LNCaP clone FGC (cell line): ENCODE data around the gene SIK3.

Experiments
- DNase-seq: peaks from one replicate; pipeline ENCODE4 v3.0.0-alpha.2; 2011; ENCODE audit warnings: low read depth
- H3K4me3 ChIP-seq: 2 replicates; pipeline ENCODE4 v1.5.1; 2011; ENCODE audit warnings: mild to moderate bottlenecking, low read depth, low read length, control low read depth
- CTCF ChIP-seq: IDR thresholded peaks from 2 replicates; pipeline ENCODE4 v1.5.1; 2012; ENCODE audit warnings: mild to moderate bottlenecking; ENCODE audit not compliant: control insufficient read depth, insufficient read depth; ENCODE audit errors: extremely low read depth

Gene SIK3

GRCh38 chr11:117098269-117099232 lies at the start of gene SIK3:
TSS of gene SIK3 (minus strand) at chr11:117098428. CDS start at chr11:117098415, 13 bp downstream.
- H3K4me3 ChIP-seq = peak within 1 kb of the TSS; percentile 61
- TF ChIP-seq CTCF = 0 out of 2 replicates have a peak, but pooled peaks have one; percentile 27
- DNase-seq = peak; percentile 39

GRCh38 chr11:117146521-117146920 lies 48.3 kb upstream of the SIK3 start:
- TF ChIP-seq CTCF = no peak
- DNase-seq = no peak
- H3K4me3 ChIP-seq = no peak overlapping the region

GRCh38 chr11:117145393-117145761 lies 47.1 kb upstream of the SIK3 start:
- H3K4me3 ChIP-seq = peak overlapping the region; percentile 81
- DNase-seq = no peak
- peak; percentile 32; the same call in 1 of the 2 replicates for TF ChIP-seq CTCF

GRCh38 chr11:117144477-117145392 lies 46.5 kb upstream of the SIK3 start:
- peak; percentile 14 for DNase-seq
- no peak for TF ChIP-seq CTCF
- H3K4me3 ChIP-seq = peak overlapping the region; percentile 81

- H3K4me3 ChIP-seq = peak within 1 kb of the TSS; percentile 81
Observed at GRCh38 chr11:117143871-117144476, 45.7 kb upstream of the SIK3 start, which contains the start of gene PAFAH1B2. TSS of gene PAFAH1B2 (plus strand) at chr11:117144287. CDS start at chr11:117152448, 8,161 bp downstream.

More at GRCh38 chr11:117143871-117144476, 45.7 kb upstream of the SIK3 start, which contains the start of gene PAFAH1B2:
- TF ChIP-seq CTCF = no peak
- peak; percentile 78 for DNase-seq
